Cardiac muscle cell (in vitro differentiated cells and primary cell): ENCODE data around the gene PAQR6. TPM values are rescaled to one million over a fixed set of nuclear protein-coding genes. Genes with fewer than 3 reads are reported as not detected.
A peak's percentile ranks its signal among the peaks of the same experiment; 100 is the strongest.

Source experiments
- DNase-seq, 2 donors: peaks; one replicate each; pipeline versions ENCODE4 v3.0.0 to v3.0.0-alpha.2; 2010 to 2017; ENCODE audit warnings: low read depth in 1 of 2, low spot score in 1 of 2
- H3K27ac ChIP-seq: fragments of 200-600 bp; sonication (generic); 2 replicates; pipeline ENCODE4 v1.5.1; 2016
- H3K27me3 ChIP-seq: fragments of 200-600 bp; sonication (generic); 2 replicates; pipeline ENCODE4 v1.6.0; 2016; ENCODE audit warnings: control low read depth
- H3K36me3 ChIP-seq: fragments of 200-600 bp; sonication (generic); 2 replicates; pipeline ENCODE4 v1.5.1; 2016; ENCODE audit warnings: control low read depth
- H3K4me1 ChIP-seq: fragments of 200-600 bp; sonication (generic); 2 replicates; pipeline ENCODE4 v1.8.1; 2017; ENCODE audit warnings: low read depth, mild to moderate bottlenecking, mixed run types
- H3K4me3 ChIP-seq: fragments of 200-600 bp; sonication (generic); 2 replicates; pipeline ENCODE4 v1.5.1; 2016; ENCODE audit warnings: mild to moderate bottlenecking
- H3K9me3 ChIP-seq: fragments of 200-600 bp; sonication (generic); 2 replicates; pipeline ENCODE4 v1.5.1; 2017; ENCODE audit warnings: low read depth, mild to moderate bottlenecking, control low read depth
- polyA plus RNA-seq: library from polyadenylated mRNA; unstranded; fragments of >200 nt; fragmentation: Nextera tagmentation; extraction: Ambion mirVana; gene quantifications from 2 replicates; pipeline ENCODE4 v1.2.1, GENCODE V29; 2016
- total RNA-seq: library from RNA; depleted of rRNA; stranded (reverse); fragments of >200 nt; gene quantifications from 2 replicates; pipeline ENCODE4 v1.2.3, GENCODE V29; 2016
- TF ChIP-seq, protein P1 (sequence below): IDR thresholded peaks from 2 replicates; pipeline ENCODE4 v1.5.1; 2012; ENCODE audit warnings: low read depth, mild to moderate bottlenecking, low read length

Gene PAQR6
- total and polyA plus RNA-seq, 2 experiments from 2014 or later: 35.7 to 40.1 TPM

DNA sequence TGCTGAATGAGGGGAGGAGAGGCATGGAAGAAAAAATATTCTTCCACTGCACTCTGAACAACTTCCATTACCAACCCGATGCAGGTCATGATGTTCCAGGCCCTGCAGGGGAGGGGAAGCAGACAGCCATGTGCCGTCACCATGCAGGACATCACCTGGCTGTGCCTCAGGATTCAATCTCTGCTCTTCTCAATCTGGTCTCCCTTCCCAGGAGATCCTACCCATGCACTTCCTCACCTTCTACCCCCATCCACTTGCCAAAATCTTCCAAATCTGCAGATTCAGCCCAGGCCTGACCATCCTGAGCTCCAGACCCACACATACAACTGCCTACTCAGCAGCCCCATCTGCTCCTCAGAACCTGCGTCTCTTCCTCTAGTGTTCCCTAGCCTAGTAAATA, 5.8 kb upstream of the PAQR6 start:
- TF ChIP-seq, protein P1, sequence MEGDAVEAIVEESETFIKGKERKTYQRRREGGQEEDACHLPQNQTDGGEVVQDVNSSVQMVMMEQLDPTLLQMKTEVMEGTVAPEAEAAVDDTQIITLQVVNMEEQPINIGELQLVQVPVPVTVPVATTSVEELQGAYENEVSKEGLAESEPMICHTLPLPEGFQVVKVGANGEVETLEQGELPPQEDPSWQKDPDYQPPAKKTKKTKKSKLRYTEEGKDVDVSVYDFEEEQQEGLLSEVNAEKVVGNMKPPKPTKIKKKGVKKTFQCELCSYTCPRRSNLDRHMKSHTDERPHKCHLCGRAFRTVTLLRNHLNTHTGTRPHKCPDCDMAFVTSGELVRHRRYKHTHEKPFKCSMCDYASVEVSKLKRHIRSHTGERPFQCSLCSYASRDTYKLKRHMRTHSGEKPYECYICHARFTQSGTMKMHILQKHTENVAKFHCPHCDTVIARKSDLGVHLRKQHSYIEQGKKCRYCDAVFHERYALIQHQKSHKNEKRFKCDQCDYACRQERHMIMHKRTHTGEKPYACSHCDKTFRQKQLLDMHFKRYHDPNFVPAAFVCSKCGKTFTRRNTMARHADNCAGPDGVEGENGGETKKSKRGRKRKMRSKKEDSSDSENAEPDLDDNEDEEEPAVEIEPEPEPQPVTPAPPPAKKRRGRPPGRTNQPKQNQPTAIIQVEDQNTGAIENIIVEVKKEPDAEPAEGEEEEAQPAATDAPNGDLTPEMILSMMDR: no peak
- Histone ChIP-seq H3K4me1 (peaks cover 14% of the 10 kb centered on the region), H3K9me3 (no peaks in the 10 kb centered on the region), H3K27ac (peak overlapping the region; percentile 89), H3K36me3 (peaks cover 49% of the 10 kb centered on the region), H3K4me3 (no peak overlapping the region), H3K27me3 (no peaks in the 10 kb centered on the region)
- no peak for DNase-seq

DNA sequence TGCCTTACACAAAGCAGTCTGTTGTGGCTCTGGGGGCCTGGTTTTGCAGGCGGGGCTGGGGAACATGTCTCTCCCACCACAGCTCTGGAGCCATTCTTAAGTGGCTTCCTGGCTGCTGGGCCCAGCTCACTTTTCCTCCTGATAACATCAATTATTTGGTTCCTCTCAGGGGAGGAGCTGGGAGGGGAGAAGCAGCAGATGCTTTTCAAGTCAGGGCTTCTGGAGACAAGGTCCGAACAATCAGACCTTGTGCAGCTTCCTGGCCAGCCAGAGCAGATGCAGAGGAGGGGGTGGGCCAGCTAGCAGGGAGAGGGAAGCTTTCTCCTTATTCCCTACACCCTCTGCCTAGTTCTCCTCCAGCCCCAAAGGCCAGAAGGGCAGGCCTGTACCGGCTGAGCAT, 3.7 kb upstream of the PAQR6 start:
- Histone ChIP-seq H3K4me1 (peaks cover 14% of the 10 kb centered on the region), H3K36me3 (peaks cover 36% of the 10 kb centered on the region), H3K4me3 (no peak overlapping the region), H3K27me3 (no peaks in the 10 kb centered on the region), H3K27ac (peak overlapping the region; percentile 89), H3K9me3 (no peaks in the 10 kb centered on the region)
- TF ChIP-seq, protein P1: no peak
- DNase-seq: peak; percentile 35 to 58

DNA sequence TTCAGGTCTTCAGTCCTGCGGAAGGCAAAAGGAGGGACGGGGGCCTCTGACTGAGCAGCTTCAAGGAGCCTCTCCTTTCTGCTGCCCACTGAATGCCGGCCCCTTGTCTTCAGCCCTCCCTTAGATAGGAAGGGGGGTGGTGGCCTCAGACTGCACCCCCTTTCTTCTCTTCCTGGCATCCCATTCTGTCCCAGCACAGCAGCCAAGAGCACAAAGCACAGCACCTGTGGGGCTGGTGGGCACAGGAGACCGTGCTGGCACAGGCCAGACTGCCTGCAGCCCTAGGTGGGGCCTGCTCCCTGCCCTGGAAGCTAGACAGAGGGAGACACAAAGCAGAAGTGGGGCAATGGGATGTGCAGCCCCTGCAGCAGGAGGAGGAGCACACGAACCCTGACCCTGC, 1.7 kb upstream of the PAQR6 start:
- H3K9me3 ChIP-seq: no peaks in the 10 kb centered on the region
- no peak overlapping the region for H3K4me3 ChIP-seq
- peaks cover 14% of the 10 kb centered on the region for H3K4me1 ChIP-seq
- no peaks in the 10 kb centered on the region for H3K27me3 ChIP-seq
- TF ChIP-seq, protein P1: no peak
- H3K36me3 ChIP-seq: peaks cover 28% of the 10 kb centered on the region
- DNase-seq: no peak
- no peak overlapping the region for H3K27ac ChIP-seq

DNA sequence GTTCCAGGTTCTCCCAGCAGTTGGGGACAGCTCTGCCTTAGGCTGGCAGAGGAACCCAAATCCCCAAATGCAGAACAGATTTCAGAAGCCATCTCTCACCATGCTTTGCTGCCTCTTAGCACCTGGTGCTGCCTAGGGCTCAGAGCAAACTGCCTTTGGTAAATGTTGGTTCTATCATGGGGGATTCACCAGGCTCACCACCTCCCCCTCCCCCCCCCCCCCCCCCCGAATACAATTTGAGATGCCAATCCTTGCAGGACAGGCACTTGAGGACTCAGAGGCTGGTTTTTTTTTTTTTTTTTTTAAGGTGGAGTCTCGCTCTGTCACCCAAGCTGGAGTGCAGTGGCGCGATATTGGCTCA, 447 bp upstream of the PAQR6 start:
- peak overlapping the region; percentile 74 for H3K27ac ChIP-seq
- H3K9me3 ChIP-seq: no peaks in the 10 kb centered on the region
- peaks cover 23% of the 10 kb centered on the region for H3K36me3 ChIP-seq
- no peak for DNase-seq
- peaks cover 14% of the 10 kb centered on the region for H3K4me1 ChIP-seq
- TF ChIP-seq, protein P1: no peak
- no peak overlapping the region for H3K4me3 ChIP-seq
- no peaks in the 10 kb centered on the region for H3K27me3 ChIP-seq

DNA sequence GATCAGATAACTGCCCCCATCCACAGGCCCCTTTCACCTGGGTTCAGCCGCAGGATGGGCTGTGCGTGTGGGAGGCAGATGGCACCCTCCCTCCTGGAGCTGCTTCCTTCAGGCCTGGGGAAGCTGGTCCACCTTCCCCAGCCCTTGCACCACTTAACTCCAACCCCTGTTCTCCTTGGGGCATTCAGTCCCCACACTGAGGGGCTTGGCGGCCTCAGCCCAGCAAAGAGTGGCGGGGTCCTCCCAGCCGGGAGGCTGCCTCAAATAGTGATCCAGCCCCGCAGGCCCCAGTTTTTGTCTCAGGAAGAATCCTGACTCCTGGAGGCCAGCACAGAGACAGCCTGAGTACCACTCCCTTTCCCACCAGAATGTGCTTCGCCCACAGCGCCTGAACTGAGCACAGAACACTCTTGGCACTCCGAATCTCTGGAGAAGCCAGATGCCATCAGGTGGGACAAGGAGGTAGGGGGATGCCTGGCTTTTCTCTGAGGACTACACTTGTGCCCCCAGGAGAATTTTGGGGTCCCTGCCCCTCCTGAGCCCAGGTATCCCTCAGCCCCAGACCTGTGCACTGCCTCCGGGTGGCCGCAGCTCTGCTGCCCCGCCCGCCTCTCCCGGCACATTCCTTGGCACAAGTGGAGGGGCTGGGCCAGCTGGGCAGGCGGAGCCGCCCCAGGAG, 936 bp downstream of the PAQR6 start:
- DNase-seq: no peak
- no peak overlapping the region for H3K27ac ChIP-seq
- H3K4me1 ChIP-seq: peaks cover 10% of the 10 kb centered on the region
- H3K9me3 ChIP-seq: no peaks in the 10 kb centered on the region
- H3K4me3 ChIP-seq: no peak overlapping the region
- no peaks in the 10 kb centered on the region for H3K27me3 ChIP-seq
- H3K36me3 ChIP-seq: peaks cover 10% of the 10 kb centered on the region
- TF ChIP-seq, protein P1: no peak
